Endodermal cell (in vitro differentiated cells): ENCODE data around the gene KRTAP10-8. TPM values are rescaled to one million over a fixed set of nuclear protein-coding genes. Genes with fewer than 3 reads are reported as not detected.
A peak's percentile ranks its signal among the peaks of the same experiment; 100 is the strongest.

Experiments
- DNase-seq: peaks from one replicate; pipeline ENCODE4 v3.0.0-alpha.2; 2017
- H3K27ac ChIP-seq: 2 replicates; pipeline ENCODE4 v1.5.1; 2013; ENCODE audit warnings: mild to moderate bottlenecking, low read depth, low read length, moderate library complexity
- H3K27me3 ChIP-seq: 2 replicates; pipeline ENCODE4 v1.6.1; 2013; ENCODE audit warnings: mild to moderate bottlenecking, low read length, moderate library complexity; ENCODE audit not compliant: insufficient read depth, control insufficient read depth, poor library complexity, severe bottlenecking
- H3K36me3 ChIP-seq: 2 replicates; pipeline ENCODE4 v1.7.0; 2013; ENCODE audit warnings: mild to moderate bottlenecking, low read length, moderate library complexity; ENCODE audit not compliant: control insufficient read depth, insufficient read depth
- H3K4me1 ChIP-seq: one replicate; pipeline ENCODE4 v1.7.0; 2013; ENCODE audit warnings: low read length; ENCODE audit not compliant: control insufficient read depth, insufficient read depth
- H3K4me3 ChIP-seq: 2 replicates; pipeline ENCODE4 v1.5.1; 2013; ENCODE audit warnings: mild to moderate bottlenecking, low read length, moderate library complexity
- H3K9ac ChIP-seq: 2 replicates; pipeline ENCODE4 v1.6.1; 2013; ENCODE audit warnings: mild to moderate bottlenecking, low read length, moderate library complexity; ENCODE audit not compliant: poor library complexity, severe bottlenecking; ENCODE audit errors: extremely low read depth
- H3K9me3 ChIP-seq: 2 replicates; pipeline ENCODE4 v1.6.1; 2013; ENCODE audit warnings: mild to moderate bottlenecking, low read length, moderate library complexity; ENCODE audit not compliant: control insufficient read depth
- H3K27ac Mint-ChIP-seq: 2 replicates; pipeline ENCODE4 v1.8.0; 2020; ENCODE audit warnings: mixed read lengths
- H3K27me3 Mint-ChIP-seq: 2 replicates; pipeline ENCODE4 v1.8.0; 2021; ENCODE audit warnings: mild to moderate bottlenecking, mixed read lengths; ENCODE audit not compliant: insufficient read depth
- H3K36me3 Mint-ChIP-seq: 2 replicates; pipeline ENCODE4 v1.8.0; 2020; ENCODE audit warnings: low read depth, mixed read lengths
- H3K4me1 Mint-ChIP-seq: 2 replicates; pipeline ENCODE4 v1.8.0; 2020; ENCODE audit warnings: mixed read lengths
- H3K4me3 Mint-ChIP-seq: 2 replicates; pipeline ENCODE4 v1.8.0; 2020; ENCODE audit warnings: mild to moderate bottlenecking, moderate library complexity, mixed read lengths
- H3K9me3 Mint-ChIP-seq: 2 replicates; pipeline ENCODE4 v1.8.0; 2020; ENCODE audit warnings: mild to moderate bottlenecking, mixed read lengths
- WGBS, 2 experiments: methylation state at CpG; one replicate each; pipeline versions ENCODE4 v1.1.5 to v1.1.7; 2013; ENCODE audit warnings: missing lambda C conversion rate in 2 of 2, mixed read lengths in 1 of 2; ENCODE audit not compliant: insufficient coverage in 1 of 2, insufficient read length in 1 of 2; 5-methylcytosine and 5-hydroxymethylcytosine counted together
- total RNA-seq, 2 donors: library from RNA; stranded (reverse); fragmentation: NEBNext Ultra II Directional in 1 of 2; extraction: Animal tissue kit (Norgen Biotek cat#: 25700) in 1 of 2; gene quantifications; 2 replicates in 1 of 2; 3 replicates in 1 of 2; pipeline ENCODE4 v1.2.1, GENCODE V29; 2021
- TF ChIP-seq, protein P1 (sequence below): fragments of 200-600 bp; sonication (generic); conservative IDR thresholded peaks from 2 replicates; pipeline ENCODE4 v1.5.0; 2021; ENCODE audit warnings: antibody characterized with exemption, mild to moderate bottlenecking

The KRTAP10-8 gene
- total RNA-seq, 2 donors from 2014 or later: not detected

GRCh38 chr21:44592446-44593311, 19.2 kb upstream of the KRTAP10-8 start, which contains the start of gene KRTAP10-6:
KRTAP10-6 (minus strand) TSS chr21:44592505; CDS start chr21:44592484, 21 bp downstream.
- Histone ChIP-seq H3K27ac (no peak within 1 kb of the TSS), H3K36me3 (no peaks in the 10 kb centered on the region), H3K9ac (no peak within 1 kb of the TSS), H3K9me3 (no peaks in the 10 kb centered on the region), H3K27me3 (no peaks in the 10 kb centered on the region), H3K4me3 (no peak within 1 kb of the TSS), H3K4me1 (no peaks in the 10 kb centered on the region)
- peak; percentile 57 for DNase-seq
- Mint-ChIP-seq H3K4me1 (peaks cover 9% of the 10 kb centered on the region), H3K9me3 (peaks cover 5% of the 10 kb centered on the region), H3K36me3 (no peaks in the 10 kb centered on the region), H3K27ac (no peak within 1 kb of the TSS), H3K27me3 (no peaks in the 10 kb centered on the region), H3K4me3 (no peak within 1 kb of the TSS)
- TF ChIP-seq, protein P1, sequence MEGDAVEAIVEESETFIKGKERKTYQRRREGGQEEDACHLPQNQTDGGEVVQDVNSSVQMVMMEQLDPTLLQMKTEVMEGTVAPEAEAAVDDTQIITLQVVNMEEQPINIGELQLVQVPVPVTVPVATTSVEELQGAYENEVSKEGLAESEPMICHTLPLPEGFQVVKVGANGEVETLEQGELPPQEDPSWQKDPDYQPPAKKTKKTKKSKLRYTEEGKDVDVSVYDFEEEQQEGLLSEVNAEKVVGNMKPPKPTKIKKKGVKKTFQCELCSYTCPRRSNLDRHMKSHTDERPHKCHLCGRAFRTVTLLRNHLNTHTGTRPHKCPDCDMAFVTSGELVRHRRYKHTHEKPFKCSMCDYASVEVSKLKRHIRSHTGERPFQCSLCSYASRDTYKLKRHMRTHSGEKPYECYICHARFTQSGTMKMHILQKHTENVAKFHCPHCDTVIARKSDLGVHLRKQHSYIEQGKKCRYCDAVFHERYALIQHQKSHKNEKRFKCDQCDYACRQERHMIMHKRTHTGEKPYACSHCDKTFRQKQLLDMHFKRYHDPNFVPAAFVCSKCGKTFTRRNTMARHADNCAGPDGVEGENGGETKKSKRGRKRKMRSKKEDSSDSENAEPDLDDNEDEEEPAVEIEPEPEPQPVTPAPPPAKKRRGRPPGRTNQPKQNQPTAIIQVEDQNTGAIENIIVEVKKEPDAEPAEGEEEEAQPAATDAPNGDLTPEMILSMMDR: no peak
- WGBS, 2 experiments: 93% methylated on average over 19 to 33 of the region's 33 CpGs

DNA sequence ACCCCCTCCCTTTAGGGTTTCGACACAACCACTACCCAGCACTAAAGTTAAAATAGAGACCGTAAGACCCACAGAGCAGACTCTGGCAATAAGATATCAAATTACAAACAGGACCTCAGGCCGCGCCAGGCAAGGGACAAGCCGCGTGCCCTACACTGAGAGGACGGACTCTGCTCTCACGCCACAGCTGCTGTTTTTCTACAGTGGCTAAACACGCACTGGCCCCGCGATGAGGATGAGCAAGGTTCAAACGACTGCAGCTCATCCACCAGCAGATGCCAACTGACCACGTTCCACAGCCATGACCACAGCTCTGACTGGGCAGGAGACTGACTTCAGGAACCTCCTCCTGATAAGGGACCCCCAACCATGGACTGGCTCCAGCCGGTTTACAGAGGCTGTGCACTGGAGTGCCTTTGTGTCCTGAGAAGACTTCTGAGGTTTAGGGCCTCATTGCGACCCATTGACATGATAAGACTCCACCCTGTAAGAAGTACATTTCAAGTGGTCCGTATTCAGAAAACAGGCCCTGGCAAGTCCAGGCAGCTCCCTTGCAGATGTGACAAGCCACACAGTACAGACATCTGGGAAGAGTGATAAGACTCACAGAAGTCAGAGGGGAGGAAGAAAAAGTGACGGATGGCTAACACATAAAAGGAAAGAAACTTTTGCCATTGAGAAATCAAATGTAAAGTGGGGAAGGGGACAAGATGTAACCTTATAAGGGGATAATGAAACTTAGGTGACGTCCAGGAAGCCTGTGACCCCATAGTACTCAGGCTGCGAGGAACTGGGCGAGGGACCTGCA, 18.1 kb upstream of the KRTAP10-8 start:
- H3K36me3 Mint-ChIP-seq: no peaks in the 10 kb centered on the region
- TF ChIP-seq, protein P1: no peak
- WGBS, 2 experiments: 84 to 90% methylated on average over 17 to 20 of the region's 20 CpGs
- no peak overlapping the region for H3K27ac Mint-ChIP-seq
- no peaks in the 10 kb centered on the region for H3K4me1 ChIP-seq
- peak; percentile 58 for DNase-seq
- no peak overlapping the region for H3K9ac ChIP-seq
- H3K9me3 Mint-ChIP-seq: no peaks in the 10 kb centered on the region
- H3K27ac ChIP-seq: no peak overlapping the region
- H3K36me3 ChIP-seq: no peaks in the 10 kb centered on the region
- H3K4me3 Mint-ChIP-seq: no peak overlapping the region
- no peak overlapping the region for H3K4me3 ChIP-seq
- peaks cover 10% of the 10 kb centered on the region for H3K9me3 ChIP-seq
- H3K27me3 ChIP-seq: no peaks in the 10 kb centered on the region
- H3K4me1 Mint-ChIP-seq: peaks cover 13% of the 10 kb centered on the region
- no peaks in the 10 kb centered on the region for H3K27me3 Mint-ChIP-seq

GRCh38 chr21:44594406-44594916, 17.4 kb upstream of the KRTAP10-8 start:
- Histone ChIP-seq H3K27ac (no peak overlapping the region), H3K9me3 (peaks cover 13% of the 10 kb centered on the region), H3K4me1 (no peaks in the 10 kb centered on the region), H3K27me3 (no peaks in the 10 kb centered on the region), H3K36me3 (no peaks in the 10 kb centered on the region), H3K4me3 (no peak overlapping the region), H3K9ac (no peak overlapping the region)
- 84 to 86% methylated on average over 7 to 12 of the region's 12 CpGs for WGBS, 2 experiments
- Mint-ChIP-seq H3K36me3 (no peaks in the 10 kb centered on the region), H3K4me1 (peaks cover 13% of the 10 kb centered on the region), H3K9me3 (no peaks in the 10 kb centered on the region), H3K4me3 (no peak overlapping the region), H3K27ac (no peak overlapping the region), H3K27me3 (no peaks in the 10 kb centered on the region)
- no peak for DNase-seq
- TF ChIP-seq, protein P1: no peak
